Neural progenitor cell (in vitro differentiated cells): ENCODE measurements around the gene DHRS7. TPM values are rescaled to one million over a fixed set of nuclear protein-coding genes. Genes with fewer than 3 reads are reported as not detected.
A peak's percentile ranks its signal among the peaks of the same experiment; 100 is the strongest.

ENCODE experiments used
- DNase-seq: peaks from one replicate; pipeline ENCODE4 v3.0.0-alpha.2; 2016; ENCODE audit warnings: low spot score
- H2AFZ ChIP-seq: fragments of 200-600 bp; sonication (generic); replicated peaks from 2 replicates; pipeline ENCODE4 v1.6.1; 2016; ENCODE audit warnings: antibody characterized with exemption
- H3F3A ChIP-seq: fragments of 200-600 bp; sonication (generic); 2 replicates; pipeline ENCODE4 v1.6.1; 2016; ENCODE audit warnings: antibody characterized with exemption, low read depth
- H3K27ac ChIP-seq: fragments of 200-600 bp; sonication (generic); 2 replicates; pipeline ENCODE4 v1.5.1; 2016; ENCODE audit warnings: mild to moderate bottlenecking
- H3K27me3 ChIP-seq: fragments of 200-600 bp; sonication (generic); 2 replicates; pipeline ENCODE4 v1.6.1; 2016; ENCODE audit warnings: mild to moderate bottlenecking, moderate library complexity
- H3K36me3 ChIP-seq: fragments of 200-600 bp; sonication (generic); 2 replicates; pipeline ENCODE4 v1.5.1; 2016
- H3K4me1 ChIP-seq: fragments of 200-600 bp; sonication (generic); 2 replicates; pipeline ENCODE4 v1.6.1; 2016; ENCODE audit warnings: mixed run types
- H3K4me2 ChIP-seq: fragments of 200-600 bp; sonication (generic); 2 replicates; pipeline ENCODE4 v1.6.1; 2016
- H3K4me3 ChIP-seq: fragments of 200-600 bp; sonication (generic); 2 replicates; pipeline ENCODE4 v1.5.1; 2016
- H3K79me2 ChIP-seq: fragments of 200-600 bp; sonication (generic); 2 replicates; pipeline ENCODE4 v1.6.1; 2016; ENCODE audit warnings: low read depth
- H3K9ac ChIP-seq: fragments of 200-600 bp; sonication (generic); 2 replicates; pipeline ENCODE4 v1.6.1; 2016
- H3K9me3 ChIP-seq: fragments of 200-600 bp; sonication (generic); 2 replicates; pipeline ENCODE4 v1.5.1; 2016; ENCODE audit warnings: low read depth
- H4K20me1 ChIP-seq: fragments of 200-600 bp; sonication (generic); 2 replicates; pipeline ENCODE4 v1.6.1; 2016; ENCODE audit warnings: low read depth
- H3K27ac Mint-ChIP-seq: 3 replicates; pipeline ENCODE4 v1.8.0; 2021; ENCODE audit warnings: mixed read lengths
- H3K27me3 Mint-ChIP-seq: 2 replicates; pipeline ENCODE4 v1.8.0; 2022; ENCODE audit warnings: low read depth, mild to moderate bottlenecking, inconsistent platforms, moderate library complexity, mixed read lengths; ENCODE audit not compliant: insufficient read depth
- H3K36me3 Mint-ChIP-seq: 3 replicates; pipeline ENCODE4 v1.8.0; 2021; ENCODE audit warnings: mixed read lengths
- H3K4me1 Mint-ChIP-seq: 3 replicates; pipeline ENCODE4 v1.8.0; 2021; ENCODE audit warnings: mixed read lengths
- H3K4me3 Mint-ChIP-seq: 3 replicates; pipeline ENCODE4 v1.8.0; 2021; ENCODE audit warnings: mild to moderate bottlenecking, moderate library complexity, mixed read lengths
- H3K9me3 Mint-ChIP-seq: 3 replicates; pipeline ENCODE4 v1.8.0; 2020; ENCODE audit warnings: mixed read lengths
- CTCF ChIP-seq: fragments of 200-600 bp; sonication (generic); IDR thresholded peaks from 2 replicates; pipeline ENCODE4 v1.5.1; 2017; ENCODE audit warnings: antibody characterized with exemption, mild to moderate bottlenecking
- EZH2 ChIP-seq: fragments of 200-600 bp; sonication (generic); IDR thresholded peaks from 2 replicates; pipeline ENCODE4 v1.6.1; 2017; ENCODE audit warnings: antibody characterized with exemption, mild to moderate bottlenecking, moderate library complexity
- EZH2phosphoT487 ChIP-seq: fragments of 200-600 bp; sonication (generic); IDR thresholded peaks from 2 replicates; pipeline ENCODE4 v1.6.1; 2017; ENCODE audit warnings: antibody characterized with exemption
- total RNA-seq: library from RNA; depleted of rRNA; stranded (reverse); fragments of >200 nt; gene quantifications from 2 replicates; pipeline ENCODE4 v1.2.3, GENCODE V29; 2015; ENCODE audit warnings: low replicate concordance

The DHRS7 gene
- total RNA-seq, 1 donor from 2014 or later: 47.8 TPM

- Histone ChIP-seq H3K9me3 (no peaks in the 10 kb centered on the region), H3K4me2 (peak overlapping the region; percentile 25), H3K79me2 (no peaks in the 10 kb centered on the region), H3K36me3 (no peaks in the 10 kb centered on the region), H4K20me1 (no peaks in the 10 kb centered on the region), H3K4me1 (peaks cover 14% of the 10 kb centered on the region), H2AFZ (peak overlapping the region; percentile 68), H3K4me3 (no peak overlapping the region), H3F3A (peaks cover 4% of the 10 kb centered on the region), H3K9ac (no peak overlapping the region), H3K27ac (no peak overlapping the region), H3K27me3 (no peaks in the 10 kb centered on the region)
- Mint-ChIP-seq H3K36me3 (no peaks in the 10 kb centered on the region), H3K27me3 (no peaks in the 10 kb centered on the region), H3K27ac (no peak overlapping the region), H3K4me3 (no peak overlapping the region), H3K9me3 (peaks cover 18% of the 10 kb centered on the region), H3K4me1 (peaks cover 15% of the 10 kb centered on the region)
- no peak for DNase-seq
- TF ChIP-seq EZH2phosphoT487 (no peak), CTCF (no peak), EZH2 (no peak)
Observed at GRCh38 chr14:60204104-60204842, 39.1 kb upstream of the DHRS7 start.

- H3K27me3 Mint-ChIP-seq: peaks cover 2% of the 10 kb centered on the region
- H3K27ac Mint-ChIP-seq: no peak overlapping the region
Observed at GRCh38 chr14:60199321-60199720, 34.1 kb upstream of the DHRS7 start.

GRCh38 chr14:60197629-60198303 is 32.6 kb upstream of the DHRS7 start:
- H3K36me3 ChIP-seq: no peaks in the 10 kb centered on the region
- H3K27me3 Mint-ChIP-seq: peaks cover 3% of the 10 kb centered on the region
- no peaks in the 10 kb centered on the region for H3K4me1 Mint-ChIP-seq
- no peaks in the 10 kb centered on the region for H3K27me3 ChIP-seq
- no peak for DNase-seq
- no peaks in the 10 kb centered on the region for H3K79me2 ChIP-seq
- H4K20me1 ChIP-seq: no peaks in the 10 kb centered on the region
- H3K4me1 ChIP-seq: no peaks in the 10 kb centered on the region
- H3K4me2 ChIP-seq: no peak overlapping the region
- no peaks in the 10 kb centered on the region for H3K9me3 ChIP-seq
- no peaks in the 10 kb centered on the region for H3F3A ChIP-seq
- no peak overlapping the region for H3K27ac Mint-ChIP-seq
- H3K4me3 Mint-ChIP-seq: no peak overlapping the region
- no peak overlapping the region for H3K4me3 ChIP-seq
- TF ChIP-seq EZH2: no peak
- no peak for TF ChIP-seq EZH2phosphoT487
- TF ChIP-seq CTCF: no peak
- H3K9me3 Mint-ChIP-seq: peaks cover 29% of the 10 kb centered on the region
- no peak overlapping the region for H2AFZ ChIP-seq
- no peak overlapping the region for H3K9ac ChIP-seq
- H3K27ac ChIP-seq: no peak overlapping the region
- no peaks in the 10 kb centered on the region for H3K36me3 Mint-ChIP-seq

More at GRCh38 chr14:60199321-60199720, 34.1 kb upstream of the DHRS7 start:
- Histone ChIP-seq H4K20me1 (no peaks in the 10 kb centered on the region), H3K4me1 (peaks cover 7% of the 10 kb centered on the region), H3K9ac (no peak overlapping the region), H3K27me3 (no peaks in the 10 kb centered on the region), H3K27ac (no peak overlapping the region), H3K9me3 (no peaks in the 10 kb centered on the region), H3K4me2 (no peak overlapping the region), H3F3A (no peaks in the 10 kb centered on the region), H3K4me3 (no peak overlapping the region), H2AFZ (no peak overlapping the region), H3K79me2 (no peaks in the 10 kb centered on the region), H3K36me3 (no peaks in the 10 kb centered on the region)
- no peak for DNase-seq
- Mint-ChIP-seq H3K4me3 (no peak overlapping the region), H3K36me3 (no peaks in the 10 kb centered on the region), H3K4me1 (peaks cover 7% of the 10 kb centered on the region), H3K9me3 (peaks cover 29% of the 10 kb centered on the region)
- TF ChIP-seq EZH2phosphoT487: no peak
- TF ChIP-seq EZH2: no peak
- TF ChIP-seq CTCF: no peak
